Mammary epithelial cell (primary cell): ENCODE results near the gene SEMA4D.

ENCODE experiments used
- CTCF ChIP-seq, 2 donors: IDR thresholded peaks in 1 of 2; conservative IDR thresholded peaks in 1 of 2; 2 replicates each; pipeline ENCODE4 v1.5.1; 2011 to 2012; ENCODE audit warnings: inconsistent platforms in 2 of 2, low read length in 2 of 2, mild to moderate bottlenecking in 2 of 2, control low read depth in 1 of 2, low read depth in 1 of 2; ENCODE audit not compliant: insufficient read depth in 1 of 2; ENCODE audit errors: extremely low read depth in 1 of 2
- EZH2 ChIP-seq: IDR thresholded peaks from 2 replicates; pipeline ENCODE4 v1.6.1; 2012; ENCODE audit warnings: low read length, inconsistent platforms, borderline replicate concordance

- TF ChIP-seq EZH2 (no peak), CTCF (conservative IDR thresholded peaks at IDR 0.05 in 1 of 2, IDR thresholded peaks at IDR 0.05 in 1 of 2; ENCODE audit: extremely low read depth in 1 of 2, insufficient read depth in 1 of 2, low read depth in 1 of 2, low read length in 2 of 2) (no peak)
These were observed 15.9 kb upstream of the SEMA4D start for GRCh38 chr9:89513837-89514236.
